ENCODE measurements around the gene ZNF521. TPM values are rescaled to one million over a fixed set of nuclear protein-coding genes. Genes with fewer than 3 reads are reported as not detected.

Gene ZNF521
- total and polyA plus RNA-seq, 2 of the 13 experiments (the other 11 are each of a cell fraction or from before 2014, with no cell fraction given) = 0.02 TPM; not detected in 1

DNA sequence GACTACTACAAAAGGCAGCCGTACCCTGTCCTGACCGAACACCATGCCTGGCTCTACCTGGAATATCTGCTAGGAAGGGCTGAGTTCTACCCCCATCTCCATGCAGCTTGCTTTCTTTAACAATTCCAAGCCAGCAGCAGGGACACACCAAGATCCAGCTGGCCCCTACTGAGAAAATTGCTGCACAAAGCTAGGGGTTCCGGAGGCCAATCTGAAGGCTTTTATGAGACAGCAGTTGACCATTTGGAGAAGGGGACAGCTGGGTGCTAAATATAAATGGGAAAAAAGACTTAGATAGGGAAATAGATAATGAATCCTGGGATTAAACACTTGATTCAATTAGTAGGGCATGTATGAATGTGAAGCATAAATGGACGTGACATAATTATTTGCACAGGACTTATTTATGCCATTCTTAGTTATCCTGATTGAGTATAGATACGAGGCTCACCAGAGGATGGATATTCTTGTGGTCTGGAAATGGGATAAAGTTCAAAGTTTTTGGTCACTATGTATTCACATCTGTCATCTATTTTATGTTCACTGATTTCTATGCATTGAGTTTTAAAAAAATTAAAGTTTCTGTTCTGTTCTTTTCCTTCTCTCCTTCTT is 204.0 kb downstream of the ZNF521 start (continued):
- TF ChIP-seq MXI1 (IDR thresholded peaks at IDR 0.05; ENCODE audit: borderline replicate concordance, low read depth, low read length) = no peak
- TF ChIP-seq HES4 (CRISPR knock-in tag; IDR thresholded peaks at IDR 0.05; ENCODE audit: borderline replicate concordance) = no peak
- TF ChIP-seq ZNF451 (CRISPR knock-in tag; IDR thresholded peaks at IDR 0.05) = no peak
- no peak for TF ChIP-seq PRPF4 (IDR thresholded peaks at IDR 0.05; ENCODE audit: low read depth, low read length, poor library complexity, severe bottlenecking)
- no peak for TF ChIP-seq XBP1 (CRISPR knock-in tag; IDR thresholded peaks at IDR 0.05)
- no peak for TF ChIP-seq HOXA3 (CRISPR knock-in tag; IDR thresholded peaks at IDR 0.05)

DNA sequence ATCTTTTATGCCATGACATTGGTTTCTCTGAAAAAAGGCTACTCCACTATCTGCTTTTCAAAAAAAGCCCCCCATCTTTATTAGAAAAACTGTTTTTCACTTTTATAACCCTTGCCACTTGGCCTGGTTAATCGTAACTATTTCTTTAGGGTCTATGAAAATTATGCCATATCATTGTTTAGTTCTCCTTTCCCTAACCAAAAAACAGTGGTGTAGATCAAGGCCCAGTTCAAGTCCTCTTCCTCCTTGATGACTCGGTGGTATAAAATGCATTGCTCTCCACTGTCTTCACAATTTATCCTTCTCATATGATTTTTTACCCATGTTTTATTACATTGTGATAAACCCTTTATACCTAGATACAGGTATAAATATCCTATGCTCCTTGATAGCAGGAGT is 205.5 kb downstream of the ZNF521 start:
- Histone ChIP-seq H3K4me3 (replicated peaks in 1 of 3; ENCODE audit: insufficient read depth in 1 of 3, low read depth in 2 of 3, low read length in 3 of 3) (no peak overlapping the region), H4K20me1 (ENCODE audit: insufficient read depth, low read length) (no peaks in the 10 kb centered on the region), H3K4me1 (ENCODE audit: insufficient read depth, low read length) (no peaks in the 10 kb centered on the region), H2AFZ (ENCODE audit: low read length) (no peak overlapping the region), H3K79me2 (ENCODE audit: insufficient read depth, low read length) (no peaks in the 10 kb centered on the region), H3K9me3 (ENCODE audit: low read length) (no peaks in the 10 kb centered on the region), H3K27me3 (ENCODE audit: control insufficient read depth in 1 of 2, insufficient read depth in 2 of 2, low read length in 2 of 2) (no peaks in the 10 kb centered on the region; a peak in 1 of 5 replicates), H3K36me3 (replicated peaks in 1 of 2; ENCODE audit: control insufficient read depth in 1 of 2, insufficient read depth in 2 of 2, low read length in 2 of 2) (no peaks in the 10 kb centered on the region), H3K9ac (ENCODE audit: insufficient read depth, low read depth, low read length) (no peak overlapping the region), H3K4me2 (ENCODE audit: low read depth, low read length) (no peak overlapping the region), H3K27ac (ENCODE audit: extremely low read length, insufficient read depth, low read length) (no peak overlapping the region)
- ATAC-seq = no peak
- CTCF ChIA-PET (ENCODE audit: low intra/inter-chr PET ratio, low total read pairs) = no interaction called here
- DNase-seq (ENCODE audit: low spot score) = no peak
- no TSS peak for BruUV-seq (replicated peaks)
- FAIRE-seq = no peak
- intact Hi-C loops (cut with micrococcal nuclease; ENCODE audit: unreplicated experiment) = no loop called here
- TF ChIP-seq, protein P1, sequence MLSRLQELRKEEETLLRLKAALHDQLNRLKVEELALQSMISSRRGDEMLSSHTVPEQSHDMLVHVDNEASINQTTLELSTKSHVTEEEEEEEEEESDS (CRISPR knock-in tag; IDR thresholded peaks at IDR 0.05; ENCODE audit: borderline replicate concordance) = no peak
- TF ChIP-seq ZNF230 (CRISPR knock-in tag; IDR thresholded peaks at IDR 0.05) = no peak
- TF ChIP-seq, protein P2, sequence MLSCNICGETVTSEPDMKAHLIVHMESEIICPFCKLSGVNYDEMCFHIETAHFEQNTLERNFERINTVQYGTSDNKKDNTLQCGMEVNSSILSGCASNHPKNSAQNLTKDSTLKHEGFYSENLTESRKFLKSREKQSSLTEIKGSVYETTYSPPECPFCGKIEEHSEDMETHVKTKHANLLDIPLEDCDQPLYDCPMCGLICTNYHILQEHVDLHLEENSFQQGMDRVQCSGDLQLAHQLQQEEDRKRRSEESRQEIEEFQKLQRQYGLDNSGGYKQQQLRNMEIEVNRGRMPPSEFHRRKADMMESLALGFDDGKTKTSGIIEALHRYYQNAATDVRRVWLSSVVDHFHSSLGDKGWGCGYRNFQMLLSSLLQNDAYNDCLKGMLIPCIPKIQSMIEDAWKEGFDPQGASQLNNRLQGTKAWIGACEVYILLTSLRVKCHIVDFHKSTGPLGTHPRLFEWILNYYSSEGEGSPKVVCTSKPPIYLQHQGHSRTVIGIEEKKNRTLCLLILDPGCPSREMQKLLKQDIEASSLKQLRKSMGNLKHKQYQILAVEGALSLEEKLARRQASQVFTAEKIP (CRISPR knock-in tag; IDR thresholded peaks at IDR 0.05; ENCODE audit: borderline replicate concordance) = no peak
- POLR2A ChIA-PET = no interaction called here
- in situ Hi-C loops (cut with HindIII; ENCODE audit: extremely low pct_ligation_motif_present, low pct_unique_long_range_greater_than_20kb) = no loop called here
- 1% methylated on average over 2 of the region's 2 CpGs for WGBS (ENCODE audit: low lambda C conversion rate)
